Measurements from ENCODE around the gene AGFG2.

DNA sequence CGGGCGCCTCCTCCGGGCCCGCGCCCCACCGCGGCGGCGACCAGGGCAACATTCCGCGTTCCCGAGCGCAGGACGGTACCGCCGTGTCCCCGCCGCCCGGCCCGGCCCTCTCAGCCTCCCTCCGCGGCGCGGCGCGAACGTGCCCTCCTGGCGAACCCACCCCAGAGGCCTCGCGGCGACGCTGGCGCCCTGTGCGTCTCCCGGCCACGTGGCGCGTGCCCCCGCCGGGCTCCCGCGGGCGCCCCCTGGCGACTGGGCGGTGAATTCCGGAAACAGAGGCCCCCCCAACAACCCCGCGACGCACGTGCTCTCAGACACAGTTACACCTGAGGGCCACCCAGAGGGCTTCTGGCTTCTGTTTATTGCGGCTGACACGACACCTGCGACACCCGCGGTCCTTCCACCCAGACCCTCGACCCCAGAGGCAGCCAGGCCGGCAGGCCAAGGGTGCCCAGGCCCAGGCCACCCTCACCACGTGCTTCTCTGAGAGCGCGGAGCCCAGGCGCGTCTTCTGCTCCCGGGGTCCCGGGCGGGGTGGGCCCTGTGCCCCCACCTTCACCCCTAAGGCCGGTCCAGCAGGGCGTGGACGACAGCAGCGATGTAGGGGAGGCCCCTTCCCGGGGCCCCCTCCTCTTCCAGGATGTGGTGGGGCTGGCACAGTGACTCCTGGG is 34.8 kb downstream of the AGFG2 start, which contains the start of gene SAP25:
- TF ChIP-seq, protein P1, sequence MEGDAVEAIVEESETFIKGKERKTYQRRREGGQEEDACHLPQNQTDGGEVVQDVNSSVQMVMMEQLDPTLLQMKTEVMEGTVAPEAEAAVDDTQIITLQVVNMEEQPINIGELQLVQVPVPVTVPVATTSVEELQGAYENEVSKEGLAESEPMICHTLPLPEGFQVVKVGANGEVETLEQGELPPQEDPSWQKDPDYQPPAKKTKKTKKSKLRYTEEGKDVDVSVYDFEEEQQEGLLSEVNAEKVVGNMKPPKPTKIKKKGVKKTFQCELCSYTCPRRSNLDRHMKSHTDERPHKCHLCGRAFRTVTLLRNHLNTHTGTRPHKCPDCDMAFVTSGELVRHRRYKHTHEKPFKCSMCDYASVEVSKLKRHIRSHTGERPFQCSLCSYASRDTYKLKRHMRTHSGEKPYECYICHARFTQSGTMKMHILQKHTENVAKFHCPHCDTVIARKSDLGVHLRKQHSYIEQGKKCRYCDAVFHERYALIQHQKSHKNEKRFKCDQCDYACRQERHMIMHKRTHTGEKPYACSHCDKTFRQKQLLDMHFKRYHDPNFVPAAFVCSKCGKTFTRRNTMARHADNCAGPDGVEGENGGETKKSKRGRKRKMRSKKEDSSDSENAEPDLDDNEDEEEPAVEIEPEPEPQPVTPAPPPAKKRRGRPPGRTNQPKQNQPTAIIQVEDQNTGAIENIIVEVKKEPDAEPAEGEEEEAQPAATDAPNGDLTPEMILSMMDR (IDR thresholded peaks at IDR 0.05): no peak
- TF ChIP-seq POLR2A (IDR thresholded peaks at IDR 0.05): no peak

Measured in prostate gland (tissue), 2 donors.